ENCODE results near the gene DSE.

- TF ChIP-seq POLR2AphosphoS5 (IDR thresholded peaks at IDR 0.05) = no peak
- TF ChIP-seq CTCF (IDR thresholded peaks at IDR 0.05) = no peak
- no peak for TF ChIP-seq POLR2A (IDR thresholded peaks at IDR 0.05; ENCODE audit: low read depth)
- no peak for TF ChIP-seq EP300 (IDR thresholded peaks at IDR 0.05)
These were observed 34.4 kb downstream of the DSE start for GRCh38 chr6:116405138-116405537.
